GM18861 (cell line): ENCODE measurements around the gene RERE.
"Not testable (repeated sequence)": the region's sequence is repeated elsewhere in the genome, so short reads cannot be mapped to it uniquely, and the experiment has no call there.

Experiments used
- ATAC-seq: cut with Tn5 transposase; IDR thresholded peaks from one replicate; pipeline ENCODE4 v1.9.1; 2021; ENCODE audit not compliant: unreplicated experiment

RERE gene

GRCh38 chr1:8525558-8526275 is 291.7 kb downstream of the RERE start:
- peak; percentile 61 for ATAC-seq

- ATAC-seq, result no peak
These were observed 292.3 kb downstream of the RERE start for GRCh38 chr1:8525216-8525557.

GRCh38 chr1:8524627-8525157 is 292.7 kb downstream of the RERE start:
- ATAC-seq, result no peak

GRCh38 chr1:8523666-8524206 is 293.7 kb downstream of the RERE start:
- no peak for ATAC-seq

- ATAC-seq, result no peak
These were observed 296.9 kb downstream of the RERE start for GRCh38 chr1:8520483-8520966.

- ATAC-seq, result no peak
These were observed 298.3 kb downstream of the RERE start for GRCh38 chr1:8519167-8519566.

GRCh38 chr1:8518490-8518801 is 299.0 kb downstream of the RERE start:
- ATAC-seq, result no peak

- no peak for ATAC-seq
These were observed 299.6 kb downstream of the RERE start for GRCh38 chr1:8517661-8518489.

GRCh38 chr1:8516793-8517556 is 300.5 kb downstream of the RERE start:
- no peak for ATAC-seq

- no peak for ATAC-seq
These were observed 301.1 kb downstream of the RERE start for GRCh38 chr1:8516278-8516777.

GRCh38 chr1:8512504-8512903 is 304.9 kb downstream of the RERE start:
- no peak for ATAC-seq

GRCh38 chr1:8510041-8510823 is 307.2 kb downstream of the RERE start:
- ATAC-seq, result no peak

GRCh38 chr1:8509579-8509978 is 307.9 kb downstream of the RERE start:
- ATAC-seq, result no peak

- ATAC-seq, result no peak
These were observed 310.3 kb downstream of the RERE start for GRCh38 chr1:8506995-8507615.

GRCh38 chr1:8506456-8506855 is 311.0 kb downstream of the RERE start:
- no peak for ATAC-seq

GRCh38 chr1:8503842-8504241 is 313.6 kb downstream of the RERE start:
- no peak for ATAC-seq

- not testable (repeated sequence) for ATAC-seq
These were observed 314.5 kb downstream of the RERE start for GRCh38 chr1:8502949-8503348.

GRCh38 chr1:8497210-8497819 is 320.1 kb downstream of the RERE start:
- no peak for ATAC-seq

- ATAC-seq, result no peak
These were observed 321.0 kb downstream of the RERE start for GRCh38 chr1:8496473-8496872.
